ENCODE results near the gene DLG5. TPM values are rescaled to one million over a fixed set of nuclear protein-coding genes. Genes with fewer than 3 reads are reported as not detected.
"Not testable (repeated sequence)": the region's sequence is repeated elsewhere in the genome, so short reads cannot be mapped to it uniquely, and the experiment has no call there.

DLG5 gene
- total RNA-seq, 1 donor from 2014 or later, result 7.8 TPM

DNA sequence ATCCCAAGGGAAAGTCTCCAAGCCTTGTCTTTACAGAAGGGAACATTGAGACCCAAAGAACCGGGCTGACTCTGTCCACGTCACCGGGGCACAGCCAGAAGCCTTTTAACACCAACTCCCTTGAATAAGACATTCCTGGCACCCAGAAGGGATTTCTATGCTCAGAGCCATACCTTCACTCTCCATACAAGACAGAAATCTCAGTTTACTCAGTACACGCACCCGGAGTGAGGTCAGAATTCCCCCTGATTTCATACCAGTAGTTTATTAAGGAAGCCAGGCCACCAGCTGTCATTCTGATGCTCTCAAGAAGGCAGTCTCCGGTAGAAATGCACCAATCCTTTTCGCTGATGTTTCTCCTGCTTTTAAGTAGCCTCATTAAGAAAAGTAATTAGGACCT, 154.7 kb downstream of the DLG5 start:
- Mint-ChIP-seq H3K9me3 (peaks cover 9% of the 10 kb centered on the region), H3K36me3 (ENCODE audit: low read depth) (no peaks in the 10 kb centered on the region), H3K4me3 (ENCODE audit: low read depth) (no peak overlapping the region), H3K4me1 (ENCODE audit: low read depth) (no peaks in the 10 kb centered on the region), H3K27me3 (ENCODE audit: low read depth) (peaks cover 8% of the 10 kb centered on the region), H3K27ac (no peak overlapping the region)
- intact Hi-C loops (cut with micrococcal nuclease), result no loop called here
- DNase-seq (ENCODE audit: low spot score), result no peak

DNA sequence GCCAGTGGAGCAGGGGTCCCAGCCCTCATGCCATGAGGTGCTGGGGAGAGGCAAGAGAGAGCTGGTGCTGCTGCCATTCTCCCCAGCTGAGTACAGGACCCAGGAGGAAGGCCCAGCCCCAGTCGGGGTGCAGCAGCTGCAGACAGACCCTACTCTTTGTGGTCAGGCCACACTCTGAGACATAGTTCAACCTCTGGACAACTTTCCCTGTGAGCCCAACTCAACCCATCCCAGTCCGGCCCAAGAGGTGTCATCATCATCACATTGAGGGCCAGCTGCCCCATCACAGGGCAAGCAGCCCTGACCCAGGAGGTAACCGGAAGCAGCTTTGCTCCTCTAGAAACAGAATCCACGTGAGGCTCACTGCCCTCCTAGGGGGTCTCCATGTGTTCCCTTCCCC, 155.1 kb downstream of the DLG5 start:
- no peak for DNase-seq (ENCODE audit: low spot score)
- Mint-ChIP-seq H3K36me3 (ENCODE audit: low read depth) (no peaks in the 10 kb centered on the region), H3K9me3 (peaks cover 6% of the 10 kb centered on the region), H3K27ac (no peak overlapping the region), H3K4me3 (ENCODE audit: low read depth) (no peak overlapping the region), H3K27me3 (ENCODE audit: low read depth) (peaks cover 12% of the 10 kb centered on the region), H3K4me1 (ENCODE audit: low read depth) (no peaks in the 10 kb centered on the region)
- intact Hi-C loops (cut with micrococcal nuclease), result no loop called here

DNA sequence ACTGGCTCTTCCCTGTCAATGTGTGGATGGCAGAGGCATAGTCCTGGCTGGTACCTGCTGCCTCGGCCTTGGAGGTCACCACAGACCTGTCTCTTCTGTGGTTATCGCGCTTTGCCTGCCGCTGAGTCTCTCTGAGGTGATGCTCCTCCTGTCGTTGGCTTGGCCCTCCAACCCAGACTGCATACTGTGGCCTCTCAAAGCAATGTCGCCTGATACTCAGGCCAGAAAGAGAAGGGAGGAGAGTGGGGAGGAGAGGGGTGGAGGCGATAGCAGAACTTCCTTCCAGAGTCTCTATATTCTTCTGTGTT, 155.7 kb downstream of the DLG5 start:
- H3K36me3 Mint-ChIP-seq (ENCODE audit: low read depth), result no peaks in the 10 kb centered on the region
- H3K9me3 Mint-ChIP-seq, result no peaks in the 10 kb centered on the region
- DNase-seq (ENCODE audit: low spot score), result no peak
- intact Hi-C loops (cut with micrococcal nuclease), result no loop called here
- peaks cover 13% of the 10 kb centered on the region for H3K27me3 Mint-ChIP-seq (ENCODE audit: low read depth)
- no peak overlapping the region for H3K4me3 Mint-ChIP-seq (ENCODE audit: low read depth)
- no peak overlapping the region for H3K27ac Mint-ChIP-seq
- no peaks in the 10 kb centered on the region for H3K4me1 Mint-ChIP-seq (ENCODE audit: low read depth)

DNA sequence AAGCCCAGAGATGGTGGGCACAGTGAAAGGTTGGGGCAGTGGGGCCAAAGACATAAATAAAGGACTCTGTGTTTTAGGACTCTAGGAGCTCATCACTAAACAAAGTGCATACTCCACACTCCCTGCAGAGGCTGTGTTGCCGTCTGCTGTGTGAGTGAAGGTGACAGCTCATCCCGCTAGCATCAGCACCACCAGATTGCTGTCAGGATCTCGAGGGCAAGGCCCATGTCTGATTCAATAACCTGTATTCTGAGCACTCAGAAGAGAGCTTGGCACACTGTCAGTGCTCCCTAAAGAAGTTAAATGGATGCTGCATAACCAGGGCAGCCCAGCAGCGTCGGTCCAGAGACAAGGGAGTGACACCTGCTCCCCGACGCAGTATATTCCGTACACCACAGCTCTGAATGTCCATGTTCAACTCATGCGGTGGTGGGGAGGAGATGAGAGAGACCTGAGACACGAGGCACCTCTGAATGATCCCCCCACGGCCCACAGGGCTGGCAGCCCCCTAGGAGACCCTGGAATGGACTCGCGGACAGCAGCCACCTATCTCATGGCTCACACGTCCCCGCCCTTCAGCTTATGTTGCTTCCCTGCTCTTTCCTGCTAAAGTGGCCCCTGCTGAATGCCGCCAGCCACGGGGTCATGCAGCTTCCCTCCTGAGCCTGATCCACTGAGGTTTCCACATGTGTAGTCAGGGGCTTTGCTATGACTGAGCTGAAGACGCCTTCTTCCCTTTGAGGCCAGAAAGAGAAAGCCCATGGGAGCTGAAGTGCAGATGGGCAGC, 156.3 kb downstream of the DLG5 start:
- intact Hi-C loops (cut with micrococcal nuclease), result no loop called here
- no peaks in the 10 kb centered on the region for H3K4me1 Mint-ChIP-seq (ENCODE audit: low read depth)
- no peaks in the 10 kb centered on the region for H3K9me3 Mint-ChIP-seq
- no peak for DNase-seq (ENCODE audit: low spot score)
- H3K27me3 Mint-ChIP-seq (ENCODE audit: low read depth), result peaks cover 13% of the 10 kb centered on the region
- no peak overlapping the region for H3K4me3 Mint-ChIP-seq (ENCODE audit: low read depth)
- no peak overlapping the region for H3K27ac Mint-ChIP-seq
- no peaks in the 10 kb centered on the region for H3K36me3 Mint-ChIP-seq (ENCODE audit: low read depth)

DNA sequence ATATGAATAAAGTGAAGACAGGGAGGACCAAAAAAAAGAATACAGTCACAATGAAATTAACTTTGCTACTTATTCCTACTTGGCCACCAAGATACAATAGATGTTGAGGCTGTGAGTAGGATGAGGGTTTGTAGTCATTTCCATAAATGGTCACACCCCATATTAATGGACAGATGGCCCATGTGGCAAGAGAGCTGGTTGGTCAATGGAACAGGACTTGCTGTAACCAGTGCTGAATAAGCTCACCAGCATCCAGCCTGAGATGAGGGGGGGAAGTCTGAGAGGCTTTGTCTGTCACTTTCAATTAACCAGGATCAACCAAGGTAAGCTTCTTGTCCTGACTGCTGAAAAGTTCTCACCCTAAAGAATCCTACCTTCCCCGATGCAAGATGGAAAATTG, 158.5 kb downstream of the DLG5 start:
- Mint-ChIP-seq H3K27ac (no peak overlapping the region), H3K27me3 (ENCODE audit: low read depth) (peaks cover 13% of the 10 kb centered on the region), H3K36me3 (ENCODE audit: low read depth) (no peaks in the 10 kb centered on the region), H3K9me3 (no peaks in the 10 kb centered on the region), H3K4me3 (ENCODE audit: low read depth) (no peak overlapping the region), H3K4me1 (ENCODE audit: low read depth) (no peaks in the 10 kb centered on the region)
- intact Hi-C loops (cut with micrococcal nuclease), result no loop called here
- DNase-seq (ENCODE audit: low spot score), result no peak

DNA sequence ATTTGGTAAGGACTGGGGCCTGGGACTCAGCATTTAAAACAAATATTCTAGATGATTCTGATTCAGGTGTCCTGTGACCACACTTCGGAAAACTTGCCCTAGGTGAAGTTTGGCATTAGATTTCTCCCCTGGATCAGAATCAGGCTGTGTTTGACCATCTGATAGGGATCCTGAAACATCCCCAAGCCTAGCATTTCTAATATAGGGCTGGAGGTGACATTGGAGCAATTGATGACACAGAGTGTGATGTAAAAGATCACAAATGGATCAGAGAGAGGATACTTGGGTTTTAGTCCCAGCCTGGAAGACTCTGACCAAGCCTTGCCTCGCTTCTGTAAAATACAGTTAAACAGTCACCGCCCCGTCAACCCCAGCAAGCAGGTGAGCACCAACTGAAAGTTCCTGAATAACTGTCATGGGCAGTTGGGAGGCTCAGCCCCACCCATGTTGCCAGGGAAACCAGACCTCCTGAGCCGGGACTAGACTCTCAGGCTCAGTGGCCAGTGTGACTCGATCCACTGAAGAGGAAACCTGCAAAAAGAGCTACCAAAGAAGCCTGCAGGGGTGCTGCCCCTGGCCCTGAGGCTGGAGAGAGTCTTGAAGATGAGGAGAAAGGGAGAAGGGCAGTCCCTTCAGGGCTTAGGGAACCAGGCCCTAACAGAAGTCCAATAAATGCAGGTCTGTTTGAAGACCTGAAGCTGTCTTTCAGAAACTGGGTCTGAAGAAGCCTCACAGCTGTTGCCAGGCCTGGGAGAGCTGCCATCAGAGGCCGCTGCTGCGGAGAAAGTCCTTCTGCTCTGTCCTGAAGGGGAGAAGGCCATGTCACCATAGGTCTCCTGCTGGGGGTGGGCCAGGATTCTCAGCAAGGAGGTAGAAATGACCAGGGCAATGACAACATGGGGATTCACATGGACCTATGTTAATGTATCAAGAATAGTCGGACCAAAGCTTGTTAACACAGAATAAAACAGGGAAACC, 162.8 kb downstream of the DLG5 start:
- Mint-ChIP-seq H3K9me3 (no peaks in the 10 kb centered on the region), H3K27me3 (ENCODE audit: low read depth) (peaks cover 16% of the 10 kb centered on the region), H3K36me3 (ENCODE audit: low read depth) (no peaks in the 10 kb centered on the region), H3K4me1 (ENCODE audit: low read depth) (no peaks in the 10 kb centered on the region), H3K4me3 (ENCODE audit: low read depth) (no peak overlapping the region), H3K27ac (no peak overlapping the region)
- no peak for DNase-seq (ENCODE audit: low spot score)
- intact Hi-C loops (cut with micrococcal nuclease), result no loop called here

DNA sequence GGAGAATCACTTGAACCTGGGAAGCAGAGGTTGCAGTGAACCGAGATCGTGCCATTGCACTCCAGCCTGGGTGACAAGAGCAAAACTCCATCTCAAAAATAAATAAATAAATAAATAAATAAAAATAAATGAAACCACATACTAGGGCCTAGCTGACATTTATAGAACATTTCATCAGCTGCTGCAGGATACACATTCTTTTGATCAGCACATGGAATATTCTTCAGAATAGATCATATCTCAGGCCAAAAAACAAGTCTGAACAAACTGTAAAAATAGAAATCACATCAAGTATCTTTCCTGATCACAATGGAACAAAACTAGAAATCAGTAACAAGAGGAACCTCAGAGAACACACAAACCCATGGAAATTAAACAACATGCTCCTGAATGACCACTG, 168.1 kb downstream of the DLG5 start:
- DNase-seq (ENCODE audit: low spot score); H3K4me3 Mint-ChIP-seq (ENCODE audit: low read depth); H3K36me3 Mint-ChIP-seq (ENCODE audit: low read depth); H3K4me1 Mint-ChIP-seq (ENCODE audit: low read depth); H3K27ac Mint-ChIP-seq; H3K9me3 Mint-ChIP-seq: not testable (repeated sequence)
- intact Hi-C loops (cut with micrococcal nuclease), result loop anchor here (5.0 kb wide), 1 partner anchor 41 kb away; no protein-coding TSS in a partner anchor
- peaks cover 24% of the 10 kb centered on the region for H3K27me3 Mint-ChIP-seq (ENCODE audit: low read depth)

DNA sequence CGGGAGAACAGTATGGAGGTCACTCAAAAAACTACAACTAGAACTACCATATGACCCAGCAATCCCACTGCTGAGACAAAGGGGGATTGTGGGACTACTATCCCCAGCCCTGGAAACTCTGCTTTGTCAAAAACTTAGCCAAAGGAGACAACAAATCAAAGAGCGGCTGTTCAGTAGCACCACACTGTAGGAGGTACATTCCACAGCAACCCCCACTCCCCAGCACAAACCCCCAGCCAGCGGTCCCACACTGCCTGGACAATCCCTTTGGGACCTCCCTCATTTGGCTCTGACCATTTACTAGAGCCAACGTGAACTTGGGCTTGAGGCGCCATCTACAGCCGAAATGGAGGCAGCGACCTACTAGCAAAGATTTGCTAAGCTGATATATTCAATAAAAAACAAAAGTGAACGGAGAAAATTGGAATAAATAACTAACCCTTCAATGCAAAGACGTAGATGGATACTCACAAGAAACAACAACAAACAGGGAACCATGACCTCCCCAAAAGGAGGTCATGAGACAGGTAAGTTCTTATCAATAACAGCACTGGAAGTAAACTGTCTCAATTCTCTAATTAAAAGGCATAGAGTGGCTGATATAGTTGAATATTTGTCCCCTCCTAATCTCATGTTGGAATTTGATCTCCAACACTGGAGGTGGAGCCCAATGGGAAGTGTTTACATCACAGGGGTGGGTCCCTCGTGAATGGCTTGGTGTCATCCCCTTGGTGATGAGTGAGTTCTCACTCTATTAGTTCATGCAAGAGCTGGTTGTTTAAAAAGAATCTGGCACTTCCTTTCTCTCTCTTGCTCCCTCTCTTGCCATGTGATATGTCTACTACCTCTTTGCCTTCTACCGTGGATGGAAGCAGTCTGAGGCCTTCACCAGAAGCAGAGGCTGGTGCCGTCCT, 170.0 kb downstream of the DLG5 start:
- no peak for DNase-seq (ENCODE audit: low spot score)
- Mint-ChIP-seq H3K4me3 (ENCODE audit: low read depth) (no peak overlapping the region), H3K4me1 (ENCODE audit: low read depth) (no peaks in the 10 kb centered on the region), H3K27ac (no peak overlapping the region), H3K36me3 (ENCODE audit: low read depth) (no peaks in the 10 kb centered on the region), H3K27me3 (ENCODE audit: low read depth) (peaks cover 28% of the 10 kb centered on the region), H3K9me3 (no peaks in the 10 kb centered on the region)
- intact Hi-C loops (cut with micrococcal nuclease), result loop anchor here (5.0 kb wide), 1 partner anchor 39 kb away; no protein-coding TSS in a partner anchor

DNA sequence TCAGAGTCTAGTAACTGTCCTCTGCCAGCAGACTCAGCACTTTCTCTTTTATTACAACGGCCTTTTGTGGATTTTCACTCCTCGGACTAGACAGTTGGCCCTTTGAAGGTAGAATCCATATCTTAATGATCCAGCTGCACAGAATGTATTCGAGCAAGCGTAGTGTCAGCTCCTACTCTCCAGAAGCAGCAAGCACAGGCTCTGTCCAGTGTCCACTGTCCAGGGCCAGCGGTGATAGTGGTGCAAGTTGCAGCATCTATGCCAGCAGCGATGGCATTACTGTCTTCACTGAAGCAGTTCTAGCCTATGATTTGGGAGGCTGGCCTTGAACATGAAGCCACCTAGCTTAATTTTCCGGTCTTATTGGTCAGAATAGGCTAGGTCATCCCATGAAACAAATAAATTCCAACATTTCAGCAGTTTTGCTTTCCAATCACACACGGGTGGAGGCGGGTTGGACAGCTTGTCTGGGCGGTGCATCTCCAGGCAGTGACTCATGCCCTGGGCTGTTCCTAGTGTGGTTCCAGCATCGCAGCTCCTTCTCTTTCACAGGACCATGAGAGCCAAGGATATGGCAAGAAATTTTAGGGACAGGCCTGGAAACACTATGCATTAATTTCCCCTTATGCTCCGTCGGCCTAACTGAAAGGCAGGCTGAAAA, 180.4 kb downstream of the DLG5 start:
- intact Hi-C loops (cut with micrococcal nuclease), result no loop called here
- Mint-ChIP-seq H3K27ac (no peak overlapping the region), H3K9me3 (peaks cover 13% of the 10 kb centered on the region), H3K27me3 (ENCODE audit: low read depth) (peaks cover 2% of the 10 kb centered on the region), H3K36me3 (ENCODE audit: low read depth) (no peaks in the 10 kb centered on the region), H3K4me3 (ENCODE audit: low read depth) (no peak overlapping the region), H3K4me1 (ENCODE audit: low read depth) (no peaks in the 10 kb centered on the region)
- no peak for DNase-seq (ENCODE audit: low spot score)

DNA sequence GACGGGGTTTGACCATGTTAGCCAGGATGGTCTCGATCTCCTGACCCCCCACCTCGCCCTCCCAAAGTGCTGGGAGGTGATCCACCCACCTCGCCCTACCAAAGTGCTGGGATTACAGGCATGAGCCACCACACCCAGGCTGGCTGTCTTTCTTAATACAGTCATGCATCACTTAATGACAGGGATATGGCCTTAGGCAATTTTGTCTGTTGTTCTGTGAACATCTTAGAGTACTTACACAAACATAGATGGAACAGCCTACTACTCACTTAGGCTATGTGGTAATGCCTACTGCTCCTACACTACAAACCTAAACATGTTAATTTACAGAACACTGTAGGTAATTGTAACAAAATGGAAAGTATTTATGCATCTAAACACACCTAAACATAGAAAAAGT, 182.3 kb downstream of the DLG5 start:
- no peaks in the 10 kb centered on the region for H3K4me1 Mint-ChIP-seq (ENCODE audit: low read depth)

DNA sequence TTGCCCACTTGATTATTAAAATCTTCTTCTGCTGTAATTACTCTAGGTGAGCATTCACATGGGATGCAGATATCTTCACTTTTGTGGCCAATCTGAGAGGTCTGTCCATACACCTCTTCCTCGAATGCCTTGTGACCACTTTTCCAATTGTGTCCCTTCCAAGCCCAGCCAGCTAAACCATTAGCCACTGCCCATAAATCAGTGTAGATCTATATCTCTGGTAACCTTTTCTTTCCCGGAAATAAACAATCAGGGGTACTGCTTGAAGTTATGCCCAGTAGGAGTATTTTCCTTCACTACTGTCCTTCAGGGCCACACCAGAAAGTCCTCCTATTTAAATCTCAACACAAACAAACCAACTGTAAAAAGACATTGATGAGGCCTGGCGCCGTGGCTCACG, 184.4 kb downstream of the DLG5 start:
- Mint-ChIP-seq H3K27ac (no peak overlapping the region), H3K4me1 (ENCODE audit: low read depth) (no peaks in the 10 kb centered on the region), H3K4me3 (ENCODE audit: low read depth) (no peak overlapping the region), H3K36me3 (ENCODE audit: low read depth) (no peaks in the 10 kb centered on the region), H3K9me3 (peaks cover 17% of the 10 kb centered on the region), H3K27me3 (ENCODE audit: low read depth) (peaks cover 3% of the 10 kb centered on the region)
- intact Hi-C loops (cut with micrococcal nuclease), result no loop called here
- no peak for DNase-seq (ENCODE audit: low spot score)

More for the DNA sequence above, 182.3 kb downstream of the DLG5 start:
- Mint-ChIP-seq H3K36me3 (ENCODE audit: low read depth) (no peaks in the 10 kb centered on the region), H3K9me3 (peaks cover 16% of the 10 kb centered on the region), H3K27me3 (ENCODE audit: low read depth) (peaks cover 5% of the 10 kb centered on the region), H3K27ac (no peak overlapping the region), H3K4me3 (ENCODE audit: low read depth) (no peak overlapping the region)
- intact Hi-C loops (cut with micrococcal nuclease), result no loop called here
- no peak for DNase-seq (ENCODE audit: low spot score)

DNA sequence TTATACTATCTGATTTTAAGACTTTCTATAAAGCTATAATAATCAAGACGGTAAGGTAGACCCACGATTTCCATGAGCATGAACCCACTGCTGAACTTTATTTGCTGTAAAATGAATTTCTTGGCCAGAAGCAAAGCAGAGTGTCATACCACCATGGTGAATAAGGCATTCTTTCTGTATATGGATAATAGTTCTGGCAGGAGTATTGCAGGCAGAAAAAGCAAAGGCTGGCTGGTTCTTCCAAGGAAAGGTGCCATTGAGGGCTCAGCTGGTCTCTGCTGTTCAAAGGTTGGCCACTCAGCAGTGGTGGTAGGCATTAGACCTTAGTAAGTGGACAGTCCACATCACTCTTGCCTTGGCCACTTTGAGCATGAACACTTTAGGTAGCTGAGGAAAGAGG, 184.8 kb downstream of the DLG5 start:
- DNase-seq (ENCODE audit: low spot score), result no peak
- Mint-ChIP-seq H3K36me3 (ENCODE audit: low read depth) (no peaks in the 10 kb centered on the region), H3K27me3 (ENCODE audit: low read depth) (peaks cover 3% of the 10 kb centered on the region), H3K9me3 (peaks cover 21% of the 10 kb centered on the region), H3K27ac (no peak overlapping the region), H3K4me1 (ENCODE audit: low read depth) (no peaks in the 10 kb centered on the region), H3K4me3 (ENCODE audit: low read depth) (no peak overlapping the region)
- intact Hi-C loops (cut with micrococcal nuclease), result no loop called here

All from activated T-helper 2 cell treated with anti-CD3 and anti-CD28 coated beads, Interferon-gamma antibody, Interleukin-2, Interleukin-4, amounts not matched to agents 10 μg/mL and 5 μg/mL and 100 μg/mL, durations not matched to agents 14 hours and 24 hours and 36 hours (primary cell).